Hindlimb muscle (tissue), 1 donor: ENCODE measurements around the gene AK8. TPM values are rescaled to one million over a fixed set of nuclear protein-coding genes. Genes with fewer than 3 reads are reported as not detected.
"Not testable (repeated sequence)": the region's sequence is repeated elsewhere in the genome, so short reads cannot be mapped to it uniquely, and the experiment has no call there.

Source experiments
- DNase-seq: peaks from one replicate; pipeline ENCODE4 v3.0.0-alpha.2; 2013
- polyA plus RNA-seq: library from polyadenylated mRNA; unstranded; fragments of 120-200 nt; gene quantifications from one replicate; pipeline ENCODE4 v1.2.1, GENCODE V29; 2013; ENCODE audit not compliant: insufficient read length

AK8 gene
- polyA plus RNA-seq, 1 donor: 0.48 TPM

DNA sequence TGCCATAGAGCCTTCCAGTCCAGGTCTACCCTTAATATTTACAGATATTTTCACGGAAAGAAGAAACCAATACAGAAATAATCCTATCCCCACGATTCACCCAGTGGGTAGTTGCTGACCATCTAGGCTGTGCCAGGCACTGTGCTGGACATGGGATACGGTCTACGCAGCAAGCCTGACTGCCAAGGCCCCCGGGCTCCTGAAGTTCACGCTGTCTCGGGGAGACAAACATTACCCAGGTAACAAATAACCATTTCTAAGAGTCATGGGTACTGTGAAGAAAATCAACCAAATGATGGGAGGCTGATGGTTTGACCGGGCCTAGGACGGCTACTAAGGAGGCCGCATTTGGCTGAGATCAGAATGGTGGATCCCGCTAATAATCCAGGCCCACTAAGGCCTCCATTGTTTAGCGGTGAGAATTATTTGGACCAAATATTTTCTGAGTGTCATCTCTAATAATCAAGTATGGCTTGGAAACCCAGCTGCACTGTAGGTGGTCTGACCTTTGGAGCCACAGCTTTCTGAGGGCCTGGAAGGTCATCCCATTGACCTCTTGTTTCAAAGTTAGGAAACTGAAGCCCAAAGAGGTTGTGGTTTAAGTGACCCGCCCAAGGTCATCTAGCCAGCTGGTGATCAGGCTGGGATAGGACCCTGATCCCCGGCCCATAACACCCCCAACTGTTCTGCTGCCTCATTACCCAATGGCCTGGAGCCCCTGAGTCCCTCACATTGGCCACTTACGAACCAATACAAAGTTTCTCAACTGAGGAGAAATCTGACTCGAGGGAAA lies 82.4 kb downstream of the AK8 start:
- no peak for DNase-seq

DNA sequence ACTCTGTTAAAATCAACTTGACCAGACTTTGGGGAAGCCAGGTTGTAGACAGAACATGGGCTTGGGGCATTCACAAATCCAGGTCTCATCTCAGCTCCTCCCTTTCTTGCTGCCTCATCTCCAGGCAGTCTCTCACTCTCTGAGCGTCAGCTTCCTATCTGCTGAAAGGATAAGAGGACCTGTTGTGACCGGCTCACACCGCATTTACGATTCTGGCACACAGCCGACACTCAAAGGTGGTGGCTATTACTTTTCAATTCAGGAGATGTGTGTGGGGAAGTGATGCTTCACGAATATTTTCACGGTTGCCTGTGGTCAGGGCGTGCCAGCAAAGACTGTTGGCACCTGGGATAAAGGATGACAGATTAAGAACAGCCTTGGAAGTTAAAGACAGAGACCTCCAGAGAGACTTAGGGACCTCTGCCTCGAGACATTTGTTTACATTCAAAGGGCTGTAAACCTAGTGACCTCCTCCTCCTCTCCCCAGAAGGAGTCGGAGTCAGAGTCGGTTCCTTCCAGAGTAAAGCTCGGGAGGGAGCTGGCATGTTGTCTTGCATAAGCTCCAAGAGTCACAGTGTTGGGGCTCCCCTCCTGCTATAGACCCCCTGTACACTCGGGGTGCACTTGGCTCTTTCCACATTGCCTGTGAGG lies 83.2 kb downstream of the AK8 start:
- DNase-seq: no peak

DNA sequence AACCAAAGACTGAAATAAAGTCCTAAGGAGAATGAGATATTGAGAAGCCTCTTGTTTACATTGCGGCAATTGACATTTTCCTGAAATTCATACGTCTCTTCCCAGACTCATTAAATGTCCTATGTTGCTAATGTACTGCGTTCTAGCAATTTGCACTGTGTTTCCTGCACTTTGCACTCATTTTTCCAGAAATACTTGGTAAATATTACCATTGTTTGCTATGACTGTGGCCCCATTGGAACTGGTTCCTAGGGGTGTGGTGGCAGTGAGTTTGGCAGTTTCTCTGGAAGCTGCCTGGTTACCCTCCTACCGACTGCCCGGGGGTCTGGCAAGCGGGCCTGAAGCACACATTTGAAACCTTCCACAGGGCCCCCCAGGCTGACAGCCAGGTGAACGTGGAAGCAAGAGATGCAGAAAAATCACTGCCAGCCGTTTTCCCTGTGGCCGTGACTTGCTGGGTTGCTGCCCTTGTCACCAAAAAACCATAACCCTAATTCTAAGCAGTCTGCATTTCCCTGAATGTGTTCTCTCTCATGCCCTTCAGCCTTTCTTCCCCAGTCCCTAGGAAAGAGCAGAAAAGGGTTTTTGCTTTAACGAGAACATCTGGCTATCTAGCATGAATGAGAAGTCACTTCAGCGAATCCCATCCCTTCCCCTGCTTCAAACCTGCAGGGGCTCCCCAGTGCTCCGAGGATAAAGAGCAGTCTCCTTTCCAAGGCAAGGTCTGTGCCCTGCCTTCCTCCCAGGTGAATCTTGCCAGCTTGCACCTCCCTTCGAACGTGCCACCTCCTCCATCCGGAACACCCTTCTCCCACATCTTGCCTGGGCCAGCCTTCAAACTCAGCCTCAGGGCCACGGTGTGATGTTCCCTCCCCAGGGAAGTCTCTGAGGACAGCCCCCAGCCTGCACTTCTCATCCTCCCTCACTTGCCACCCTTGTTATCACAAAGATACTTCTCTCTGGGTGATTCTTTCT lies 84.2 kb downstream of the AK8 start:
- DNase-seq: no peak

DNA sequence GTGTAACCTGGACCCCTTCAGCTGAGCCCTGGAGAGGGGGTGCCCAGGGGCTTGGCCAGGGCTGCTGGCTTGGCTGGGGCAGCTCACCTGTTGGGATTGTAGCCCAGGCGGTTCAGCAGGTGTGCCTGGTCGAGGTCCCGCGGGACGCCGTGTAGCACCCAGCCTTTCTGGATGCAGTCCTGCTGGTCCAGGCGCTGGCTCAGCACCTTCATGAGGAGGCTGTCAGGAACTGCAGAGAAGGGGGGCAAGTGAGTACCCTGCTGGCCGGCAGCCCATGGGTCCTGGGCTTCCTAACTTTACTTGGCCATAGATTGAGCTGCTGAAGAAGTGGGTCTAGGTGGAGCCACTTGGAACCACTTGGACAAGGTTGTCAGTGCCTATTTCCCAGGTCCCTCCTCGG lies 85.5 kb downstream of the AK8 start:
- no peak for DNase-seq

DNA sequence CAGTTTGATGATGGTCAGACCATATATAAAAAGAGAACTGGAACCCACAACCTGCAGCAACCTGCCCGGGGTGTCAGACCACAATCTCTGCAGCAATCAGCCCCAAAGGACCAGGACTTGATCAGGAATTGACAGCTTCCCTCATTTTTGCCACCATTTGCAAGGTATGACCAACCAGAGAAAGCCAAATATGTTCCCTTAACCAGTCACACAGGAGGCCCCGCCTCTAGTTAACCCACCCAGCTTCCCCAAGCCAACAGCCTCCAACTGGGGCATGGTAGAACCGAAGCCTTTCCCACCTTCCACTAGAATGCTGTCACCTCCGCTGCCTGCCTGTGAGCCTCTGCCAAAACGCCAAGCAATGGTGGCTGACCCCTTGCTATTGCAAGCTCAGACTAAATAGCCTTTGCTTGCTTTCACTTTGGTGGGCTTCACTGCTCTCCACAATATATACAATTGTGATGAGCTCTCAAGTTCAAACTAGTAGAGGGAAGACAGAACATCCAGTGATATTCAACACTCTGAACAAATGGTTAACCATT lies 86.3 kb downstream of the AK8 start:
- no peak for DNase-seq

DNA sequence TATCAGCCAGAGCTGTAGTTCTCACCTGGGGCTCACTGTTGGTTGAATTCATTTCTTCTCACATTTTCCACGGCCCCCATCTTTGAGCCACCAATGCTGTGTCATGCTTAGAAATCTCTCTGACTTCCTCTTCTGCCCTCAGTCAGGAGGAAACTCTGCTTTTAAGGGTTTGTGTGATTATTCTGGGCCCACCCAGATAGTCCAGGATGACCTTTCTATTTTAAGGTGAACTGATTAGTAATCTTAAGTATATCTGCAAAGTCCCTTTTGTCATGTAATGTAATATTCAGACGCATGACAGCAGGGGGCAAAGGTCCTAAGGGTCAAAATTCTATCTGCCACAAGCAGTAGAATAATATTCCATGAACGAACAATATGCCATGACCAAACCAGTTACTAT lies 88.4 kb downstream of the AK8 start:
- no peak for DNase-seq

DNA sequence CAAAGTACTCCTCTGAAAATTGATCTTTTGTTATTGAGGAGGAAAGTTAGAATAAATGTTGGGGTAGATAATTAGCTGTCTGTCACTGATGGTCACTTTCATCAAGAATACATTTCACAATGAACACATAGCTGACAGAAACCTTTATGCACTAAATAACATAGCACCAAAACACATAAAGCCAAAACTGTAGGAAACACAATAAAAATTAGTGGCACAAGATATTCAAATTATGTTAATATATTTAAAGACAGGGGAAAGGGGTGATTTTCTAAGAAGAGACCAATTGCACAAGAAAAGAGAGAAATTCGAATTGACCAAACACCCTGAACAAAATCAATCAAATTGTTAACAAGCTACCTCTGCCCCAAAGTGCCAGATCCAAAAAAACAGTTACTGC lies 89.7 kb downstream of the AK8 start:
- DNase-seq: no peak

DNA sequence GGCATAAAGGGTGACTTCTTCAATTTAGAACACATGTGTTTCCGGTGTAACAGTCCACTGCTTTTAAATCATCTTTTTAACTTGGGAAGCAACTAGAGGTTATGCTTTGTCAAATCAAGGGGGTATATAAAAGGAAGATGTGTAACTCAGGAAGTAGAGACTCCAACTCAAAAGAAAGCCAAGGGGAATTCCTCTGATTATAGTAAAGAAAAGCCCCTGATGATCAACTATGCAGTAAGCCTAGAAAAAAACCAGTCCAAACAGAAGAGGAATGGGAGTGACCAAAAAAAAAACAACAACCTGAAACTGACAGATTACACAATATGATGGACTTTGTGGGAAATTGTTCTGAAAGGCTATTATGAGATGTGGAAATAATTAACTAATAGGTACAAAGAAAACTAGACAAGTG lies 90.3 kb downstream of the AK8 start:
- DNase-seq: no peak

DNA sequence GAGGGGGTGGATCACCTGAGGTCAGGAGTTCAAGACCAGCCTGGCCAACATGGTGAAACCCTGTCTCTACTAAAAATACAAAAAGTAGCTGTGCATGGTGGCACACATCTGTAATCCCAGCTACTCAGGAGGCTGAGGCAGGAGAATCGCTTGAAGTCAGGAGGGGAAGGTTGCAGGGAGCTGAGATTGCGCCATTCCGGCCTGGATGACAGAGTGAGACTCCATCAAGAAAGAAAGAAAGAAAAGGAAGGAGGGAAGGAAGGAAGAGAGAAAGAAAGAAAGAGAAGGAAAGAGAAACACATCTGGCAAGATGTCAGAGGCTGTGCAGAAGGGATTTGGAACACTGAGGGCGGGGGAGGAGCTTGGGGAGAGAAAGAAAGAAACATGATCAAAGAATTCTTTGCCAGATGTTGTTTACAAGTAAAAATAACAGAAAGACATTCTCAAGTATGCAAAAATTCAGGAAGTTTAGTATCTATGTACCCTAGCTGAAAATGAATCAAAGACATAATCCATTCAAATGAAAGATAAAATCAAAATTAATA lies 93.7 kb downstream of the AK8 start:
- no peak for DNase-seq

DNA sequence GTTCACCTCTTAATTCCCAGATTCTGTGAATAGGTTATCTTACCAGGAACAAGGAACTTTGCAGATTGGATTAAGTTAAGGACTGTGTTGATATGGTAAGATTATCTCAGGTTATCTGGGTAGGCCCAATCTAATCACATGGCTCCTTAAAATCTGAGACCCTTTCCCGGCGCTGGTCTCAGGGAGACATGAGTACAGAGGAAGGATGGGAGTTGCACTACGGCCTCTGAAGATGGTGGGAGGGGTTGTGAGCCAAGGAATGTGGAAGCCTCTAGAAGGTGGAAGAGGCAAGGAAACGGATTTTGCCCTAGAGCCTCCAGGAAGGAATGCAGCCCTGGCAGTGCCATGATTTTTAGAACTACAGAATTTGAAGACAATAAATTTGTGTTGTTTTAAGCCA lies 95.1 kb downstream of the AK8 start:
- no peak for DNase-seq

DNA sequence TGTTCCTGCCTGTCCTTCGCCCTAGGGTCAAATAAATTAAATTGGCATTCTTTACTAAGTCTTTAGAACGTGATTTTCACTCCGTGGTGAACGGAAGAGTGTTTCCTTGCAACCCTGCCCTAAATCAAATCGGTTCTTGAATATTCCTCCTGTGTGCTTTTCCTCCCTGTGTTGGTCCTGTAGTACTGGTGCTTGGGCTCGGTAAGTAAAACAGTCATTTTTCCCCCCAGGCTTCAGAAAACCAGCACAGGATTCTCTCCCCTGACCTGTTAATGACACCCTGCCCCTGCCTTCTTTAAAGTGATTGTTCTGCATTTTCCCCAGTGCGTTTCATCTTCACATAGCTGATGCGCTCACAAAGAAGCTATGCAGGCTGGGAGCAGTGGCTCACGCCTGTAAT lies 96.0 kb downstream of the AK8 start:
- DNase-seq: no peak

DNA sequence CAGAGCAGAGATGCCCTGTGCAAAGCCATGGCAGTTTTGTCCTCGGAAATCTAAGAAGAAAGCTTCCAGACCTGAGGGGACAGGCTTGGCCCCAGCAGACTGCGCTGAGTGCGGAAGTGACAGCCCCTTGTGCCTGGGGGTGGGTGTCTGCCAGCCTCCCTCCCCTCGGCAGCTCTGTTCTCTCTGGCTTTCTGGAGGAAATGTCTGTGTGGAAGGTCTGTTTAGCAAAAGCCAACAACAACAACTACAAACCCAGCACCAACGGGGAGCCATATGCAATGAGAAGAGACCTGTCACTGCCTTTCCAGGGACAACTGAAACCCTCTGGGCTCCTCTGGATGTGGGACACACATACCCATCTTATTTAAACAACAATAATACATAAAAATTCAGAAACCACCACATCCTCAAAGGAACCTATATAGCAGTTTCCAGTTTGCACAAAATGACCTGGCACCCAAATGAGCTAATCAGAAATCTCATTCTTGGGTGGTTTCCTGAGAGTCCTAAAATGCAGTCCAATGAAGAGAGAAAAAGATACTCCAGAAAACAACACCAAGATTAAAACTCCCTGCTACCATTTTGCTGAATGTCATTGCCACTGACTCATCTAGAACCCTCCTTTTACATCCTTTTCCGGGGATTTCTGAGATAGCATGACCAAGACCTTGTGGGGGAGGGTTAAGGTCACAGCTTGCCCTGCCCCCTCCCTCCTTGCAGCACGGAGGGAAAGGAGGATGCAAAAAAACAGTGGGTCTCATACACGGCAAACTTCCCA lies 97.7 kb downstream of the AK8 start:
- no peak for DNase-seq

DNA sequence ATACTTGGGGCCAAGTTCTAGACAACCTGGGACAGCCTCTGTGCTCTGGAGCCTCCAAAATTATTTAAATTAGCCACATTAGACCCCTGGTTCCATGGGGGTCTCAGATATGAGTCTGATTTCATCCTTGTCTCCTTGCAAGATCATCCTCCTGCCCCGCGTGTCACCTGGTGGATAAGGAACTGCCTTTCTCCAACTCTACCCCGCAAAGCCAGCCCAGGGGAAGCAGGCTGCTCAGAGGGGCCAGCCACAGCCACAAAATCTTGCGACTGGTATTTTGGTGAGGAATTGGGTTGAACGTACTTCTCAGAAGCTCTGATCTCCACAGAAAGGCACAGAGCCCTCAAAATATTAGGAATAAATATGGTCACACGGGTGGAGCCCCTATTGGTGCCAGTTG lies 101.2 kb downstream of the AK8 start:
- no peak for DNase-seq

DNA sequence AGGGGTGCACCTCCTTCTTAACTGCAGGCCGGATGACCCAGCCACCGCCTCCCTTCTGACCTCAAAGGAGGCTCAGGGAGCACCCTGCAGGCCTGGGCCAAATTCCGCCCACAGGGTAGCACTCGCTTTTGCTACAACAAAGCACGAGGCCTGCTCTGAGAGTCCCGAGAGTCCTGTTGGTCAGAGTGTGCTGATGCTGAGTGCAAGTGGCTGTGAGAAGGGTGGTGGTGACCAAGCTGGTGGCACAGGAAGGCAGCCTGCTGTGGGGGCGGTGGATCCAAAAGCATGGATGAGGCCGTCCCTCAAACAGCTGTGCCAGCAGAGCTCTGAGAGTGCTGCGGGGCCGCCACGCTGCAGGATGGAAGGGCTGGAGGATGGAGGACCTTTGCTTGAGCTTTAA lies 101.8 kb downstream of the AK8 start:
- DNase-seq: no peak

DNA sequence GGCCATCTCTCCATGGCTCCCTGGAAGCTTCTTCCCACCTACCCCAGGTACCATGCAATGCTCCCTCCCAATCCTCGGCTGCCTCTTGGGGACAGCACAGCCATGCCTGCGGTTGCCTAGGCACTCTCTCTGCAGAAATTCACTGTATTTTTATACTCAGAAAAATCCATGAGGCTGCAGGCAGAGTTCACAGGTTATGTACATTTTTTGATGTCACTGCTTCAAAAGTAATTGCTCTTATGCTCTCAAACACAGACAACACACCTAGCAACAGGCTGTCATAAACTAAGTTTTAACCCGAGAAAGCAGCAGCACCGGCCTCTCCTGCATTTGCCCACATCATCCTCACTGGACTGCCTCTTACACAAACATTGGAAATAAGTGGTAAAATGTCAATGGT lies 102.4 kb downstream of the AK8 start:
- DNase-seq: no peak

DNA sequence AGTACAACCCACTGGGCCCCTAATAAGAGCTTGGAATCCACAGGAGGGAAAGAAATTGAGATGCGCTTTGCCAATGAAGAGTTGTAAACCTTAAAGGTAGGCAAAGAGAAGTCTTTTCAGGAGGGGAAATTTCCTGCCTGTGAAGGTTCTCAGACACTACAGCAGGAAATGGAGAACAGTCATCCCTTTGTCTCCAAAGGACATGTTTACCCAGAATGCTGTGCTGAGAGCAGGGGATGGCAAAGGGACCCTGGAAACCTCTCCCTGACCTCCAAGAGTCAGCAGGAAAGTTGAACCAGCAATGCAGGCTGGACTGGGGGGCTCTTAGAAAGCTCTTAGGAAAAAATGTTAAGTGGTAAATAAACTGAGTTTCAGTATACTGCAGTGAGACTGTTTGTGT lies 103.2 kb downstream of the AK8 start:
- DNase-seq: no peak

DNA sequence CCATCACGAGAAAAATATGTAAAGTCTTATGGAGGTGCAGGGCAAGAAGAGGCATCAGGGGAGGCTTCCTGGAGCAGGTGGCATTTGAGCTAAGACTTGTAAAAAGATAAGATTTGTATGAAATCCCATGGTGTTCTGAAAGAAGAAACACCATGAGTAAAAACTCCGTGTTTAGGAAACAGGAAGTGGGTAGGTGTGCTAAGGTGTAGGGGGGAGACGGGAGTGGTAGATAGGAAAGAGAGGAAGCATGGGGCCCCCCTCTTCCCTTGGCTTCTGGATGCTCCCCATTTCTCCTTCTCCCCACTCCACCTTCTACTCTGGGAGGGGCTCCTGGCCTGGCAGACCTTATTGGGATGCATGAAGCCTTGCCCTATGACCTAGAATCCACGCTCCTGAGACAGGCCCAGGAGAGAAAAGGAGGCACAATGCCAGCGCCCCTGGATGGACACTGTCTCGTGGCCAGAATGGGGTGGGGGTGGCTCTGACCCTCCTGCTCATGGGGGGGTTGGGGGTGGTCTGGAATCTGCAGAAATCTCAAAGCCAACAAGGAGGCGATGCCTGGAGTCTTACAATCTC lies 104.2 kb downstream of the AK8 start:
- no peak for DNase-seq

DNA sequence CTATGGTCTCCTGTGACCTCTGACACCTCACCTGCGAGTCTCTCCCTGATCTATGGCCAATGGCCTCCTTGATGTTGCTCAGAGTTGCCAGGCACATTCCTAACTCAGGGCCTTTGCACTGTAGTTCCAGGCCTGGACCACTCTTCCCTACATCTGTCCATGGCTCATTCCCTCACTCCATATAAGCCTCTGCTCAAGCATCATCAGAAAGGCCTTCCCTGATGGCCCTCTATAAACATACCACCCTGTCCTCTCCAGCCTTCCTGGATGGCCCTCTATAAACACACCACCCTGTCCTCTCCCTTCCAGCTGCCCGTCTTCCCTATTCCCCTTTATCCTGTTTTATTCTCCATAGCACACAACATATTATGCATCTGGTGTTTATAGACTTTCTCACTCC lies 105.0 kb downstream of the AK8 start:
- no peak for DNase-seq

DNA sequence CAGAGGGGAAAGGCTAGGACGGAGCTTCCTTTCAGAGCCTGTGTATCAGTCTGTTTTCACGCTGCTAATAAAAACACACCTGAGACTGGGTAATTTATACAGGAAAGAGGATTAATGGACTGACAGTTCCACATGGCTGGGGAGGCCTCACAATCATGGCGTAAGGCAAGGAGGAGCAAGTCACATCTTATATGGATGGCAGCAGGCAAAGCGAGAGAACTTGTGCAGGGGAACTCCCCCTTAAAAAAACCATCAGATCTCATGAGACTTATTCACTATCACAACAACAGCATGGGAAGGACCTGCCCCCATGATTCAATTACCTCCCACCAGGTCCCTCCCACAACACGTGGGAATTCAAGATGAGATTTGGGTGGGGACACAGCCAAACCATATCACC lies 106.3 kb downstream of the AK8 start:
- DNase-seq: not testable (repeated sequence)

DNA sequence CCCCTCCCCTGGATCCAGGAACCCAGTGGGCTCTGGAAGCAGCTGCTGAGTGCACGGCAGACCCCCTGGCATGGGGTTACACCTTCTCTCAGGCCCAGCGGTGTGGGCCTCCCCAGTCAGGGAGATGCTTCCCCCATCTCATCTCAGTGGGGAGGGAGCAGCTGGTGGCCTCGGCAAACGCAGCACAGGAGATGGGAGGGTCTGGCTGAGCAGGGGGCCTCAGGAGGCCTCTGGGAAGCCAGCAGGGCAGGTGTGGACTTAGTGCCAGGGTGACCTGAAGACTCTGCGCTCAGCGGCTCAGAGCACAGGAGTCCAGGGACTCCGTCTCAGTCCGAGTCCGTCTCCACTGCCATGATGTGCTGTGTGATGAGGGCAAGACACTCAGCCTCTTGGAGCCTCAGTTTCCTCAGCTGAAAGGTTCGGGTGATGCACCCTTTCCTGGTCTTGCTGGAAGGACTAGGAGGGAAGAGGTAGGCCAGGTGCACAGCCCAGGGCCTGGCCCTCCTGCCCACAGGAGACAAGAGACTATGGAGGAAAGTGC lies 107.2 kb downstream of the AK8 start:
- no peak for DNase-seq
